Ectodermal cell (in vitro differentiated cells): Measurements from ENCODE around the gene GMEB2.
A peak's percentile ranks its signal among the peaks of the same experiment; 100 is the strongest.
"Not testable (repeated sequence)": the region's sequence is repeated elsewhere in the genome, so short reads cannot be mapped to it uniquely, and the experiment has no call there.

Experiments
- H3K27ac ChIP-seq: 2 replicates; pipeline ENCODE4 v1.7.0; 2013; ENCODE audit warnings: mild to moderate bottlenecking, low read depth, low read length; ENCODE audit not compliant: insufficient read depth, poor library complexity, severe bottlenecking
- H3K27me3 ChIP-seq: 2 replicates; pipeline ENCODE4 v1.7.0; 2013; ENCODE audit warnings: mild to moderate bottlenecking, low read length; ENCODE audit not compliant: insufficient read depth, control insufficient read depth, poor library complexity, severe bottlenecking
- H3K36me3 ChIP-seq: one replicate; pipeline ENCODE4 v1.7.0; 2013; ENCODE audit warnings: low read length; ENCODE audit not compliant: control insufficient read depth, insufficient read depth
- H3K4me1 ChIP-seq: one replicate; pipeline ENCODE4 v1.7.0; 2013; ENCODE audit warnings: low read length; ENCODE audit not compliant: control insufficient read depth, insufficient read depth
- H3K4me3 ChIP-seq: 2 replicates; pipeline ENCODE4 v1.7.0; 2013; ENCODE audit warnings: low read depth, low read length, control low read depth; ENCODE audit not compliant: insufficient read depth
- H3K9me3 ChIP-seq: 2 replicates; pipeline ENCODE4 v1.7.0; 2013; ENCODE audit warnings: mild to moderate bottlenecking, low read length, moderate library complexity; ENCODE audit not compliant: control insufficient read depth
- WGBS, 2 experiments: methylation state at CpG; one replicate each; pipeline ENCODE4 v1.1.7; 2013; ENCODE audit warnings: missing lambda C conversion rate in 2 of 2; 5-methylcytosine and 5-hydroxymethylcytosine counted together

The GMEB2 gene

DNA sequence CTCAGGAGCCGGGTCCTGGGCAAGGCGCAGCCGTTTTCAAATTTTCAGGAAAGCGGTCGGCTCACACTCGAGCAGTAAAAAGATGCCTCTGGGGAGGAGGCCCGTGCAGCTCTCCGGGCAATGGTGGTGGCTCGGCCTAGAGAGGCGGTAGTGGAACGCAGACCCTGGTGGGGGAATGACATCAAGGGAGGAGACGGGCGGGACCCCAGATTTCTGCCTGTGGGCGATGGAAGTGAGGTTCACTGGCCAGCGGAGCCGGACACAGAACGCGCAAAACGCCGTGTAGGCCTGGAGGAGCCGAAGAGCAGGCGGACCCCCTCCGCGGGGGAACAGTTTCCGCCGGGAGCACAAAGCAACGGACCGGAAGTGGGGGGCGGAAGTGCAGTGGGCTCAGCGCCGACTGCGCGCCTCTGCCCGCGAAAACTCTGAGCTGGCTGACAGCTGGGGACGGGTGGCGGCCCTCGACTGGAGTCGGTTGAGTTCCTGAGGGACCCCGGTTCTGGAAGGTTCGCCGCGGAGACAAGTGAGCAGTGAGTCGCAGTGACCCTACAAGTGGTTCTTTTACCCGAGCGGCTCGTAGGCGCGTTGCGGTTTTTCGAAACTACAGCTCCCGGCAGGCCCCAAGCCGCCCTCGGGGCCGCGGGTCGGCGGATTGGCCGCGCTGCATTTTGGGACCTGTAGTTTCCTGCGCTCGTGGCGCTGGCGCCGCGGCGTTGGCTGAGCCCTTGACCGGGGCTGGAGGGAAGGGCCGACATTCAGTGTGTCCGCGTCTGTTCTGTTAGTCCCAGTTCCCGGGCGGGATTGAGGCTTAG lies 31.2 kb upstream of the GMEB2 start, which contains the start of gene RTEL1:
TSS of gene RTEL1 (plus strand) at position 376 of the 812 bp plus-strand sequence. CDS start 1,091 bp downstream, outside the sequence.
- no peaks in the 10 kb centered on the region for H3K4me1 ChIP-seq
- no peaks in the 10 kb centered on the region for H3K36me3 ChIP-seq
- H3K9me3 ChIP-seq = no peaks in the 10 kb centered on the region
- no peak within 1 kb of the TSS for H3K27ac ChIP-seq
- no peaks in the 10 kb centered on the region for H3K27me3 ChIP-seq
- WGBS, 2 experiments = 10 to 11% methylated on average over 73 of the region's 73 CpGs
- peak within 1 kb of the TSS; percentile 94 for H3K4me3 ChIP-seq

DNA sequence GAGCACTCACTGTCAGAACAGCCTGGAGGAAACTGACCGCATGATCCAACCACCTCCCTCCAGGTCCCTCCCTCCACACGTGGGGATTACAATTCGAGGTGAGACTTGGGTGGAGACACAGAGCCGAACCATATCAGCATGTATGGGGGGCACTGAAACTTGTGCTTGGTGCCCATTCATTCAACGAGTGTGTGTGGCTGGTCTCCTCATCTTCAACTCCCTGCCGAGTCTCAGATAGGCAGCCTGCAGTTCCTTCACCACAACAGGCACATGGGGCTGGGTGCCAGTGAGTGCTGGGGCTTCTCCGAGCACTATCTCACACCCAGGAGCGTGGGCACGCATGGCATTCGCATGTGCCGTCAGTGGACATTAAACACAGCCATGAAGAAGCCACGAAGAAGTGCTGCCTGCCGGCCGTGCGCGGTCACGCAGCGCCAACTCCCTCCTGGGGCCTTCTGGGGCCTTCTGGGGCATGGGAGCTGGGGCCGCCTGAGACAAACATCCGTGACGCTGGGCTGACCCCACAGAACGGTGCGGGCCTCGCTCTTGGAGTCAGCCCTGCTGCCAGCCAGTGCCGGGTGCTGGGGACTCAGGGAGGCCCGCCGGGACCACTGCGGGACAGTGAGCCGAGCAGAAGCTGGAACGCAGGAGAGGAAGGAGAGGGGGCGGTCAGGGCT lies 30.5 kb upstream of the GMEB2 start:
- no peaks in the 10 kb centered on the region for H3K9me3 ChIP-seq
- WGBS, 2 experiments = 88 to 89% methylated on average over 31 of the region's 31 CpGs
- H3K4me3 ChIP-seq = no peak overlapping the region
- no peak overlapping the region for H3K27ac ChIP-seq
- no peaks in the 10 kb centered on the region for H3K36me3 ChIP-seq
- H3K27me3 ChIP-seq = peaks cover 5% of the 10 kb centered on the region
- peaks cover 4% of the 10 kb centered on the region for H3K4me1 ChIP-seq

DNA sequence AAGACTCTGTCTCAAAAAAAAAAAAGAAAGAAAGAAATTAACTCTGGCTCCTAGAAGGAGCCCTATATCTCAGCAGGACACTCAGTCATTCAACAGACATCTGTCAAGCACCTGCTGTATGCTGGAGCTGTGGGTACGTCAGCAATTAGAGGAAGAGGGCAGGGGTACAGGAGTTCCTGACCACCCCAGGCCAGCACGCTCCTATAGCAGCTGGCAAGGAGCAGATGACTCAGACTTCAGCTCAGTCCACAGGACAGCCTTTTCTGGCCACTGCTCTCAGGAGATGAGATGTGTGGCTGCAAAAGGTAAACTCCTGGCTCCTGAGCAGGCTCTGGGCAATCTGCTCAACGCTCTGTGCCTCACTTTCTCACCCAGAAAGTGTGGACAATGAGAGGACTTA lies 29.6 kb upstream of the GMEB2 start:
- WGBS, 2 experiments = 92 to 93% methylated on average over 3 of the region's 3 CpGs
- Histone ChIP-seq H3K9me3 (no peaks in the 10 kb centered on the region), H3K27me3 (peaks cover 14% of the 10 kb centered on the region), H3K36me3 (no peaks in the 10 kb centered on the region), H3K27ac (no peak overlapping the region), H3K4me1 (peaks cover 12% of the 10 kb centered on the region), H3K4me3 (no peak overlapping the region)

DNA sequence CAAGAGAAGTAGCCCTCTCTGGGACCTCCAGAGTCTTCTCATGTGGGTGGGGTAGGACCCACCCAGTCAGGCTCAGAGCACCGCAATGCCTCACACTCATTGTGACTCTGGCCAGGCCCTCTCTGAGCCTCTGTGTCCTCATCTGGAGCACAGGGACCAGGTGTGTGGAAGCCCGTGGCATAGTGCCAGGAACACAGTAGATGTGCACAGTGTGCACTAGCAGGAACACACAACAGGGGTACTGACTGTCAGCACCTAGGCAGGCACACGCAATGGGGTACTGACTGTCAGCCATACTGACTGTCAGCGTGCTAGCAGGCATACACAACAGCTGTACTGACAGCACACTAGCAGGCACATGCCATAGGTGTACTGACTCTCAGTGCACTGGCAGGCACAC lies 28.3 kb upstream of the GMEB2 start:
- no peaks in the 10 kb centered on the region for H3K9me3 ChIP-seq
- no peak overlapping the region for H3K4me3 ChIP-seq
- no peaks in the 10 kb centered on the region for H3K36me3 ChIP-seq
- H3K4me1 ChIP-seq = peaks cover 12% of the 10 kb centered on the region
- WGBS, 2 experiments = 79 to 83% methylated on average over 4 of the region's 4 CpGs
- peaks cover 21% of the 10 kb centered on the region for H3K27me3 ChIP-seq
- H3K27ac ChIP-seq = no peak overlapping the region

DNA sequence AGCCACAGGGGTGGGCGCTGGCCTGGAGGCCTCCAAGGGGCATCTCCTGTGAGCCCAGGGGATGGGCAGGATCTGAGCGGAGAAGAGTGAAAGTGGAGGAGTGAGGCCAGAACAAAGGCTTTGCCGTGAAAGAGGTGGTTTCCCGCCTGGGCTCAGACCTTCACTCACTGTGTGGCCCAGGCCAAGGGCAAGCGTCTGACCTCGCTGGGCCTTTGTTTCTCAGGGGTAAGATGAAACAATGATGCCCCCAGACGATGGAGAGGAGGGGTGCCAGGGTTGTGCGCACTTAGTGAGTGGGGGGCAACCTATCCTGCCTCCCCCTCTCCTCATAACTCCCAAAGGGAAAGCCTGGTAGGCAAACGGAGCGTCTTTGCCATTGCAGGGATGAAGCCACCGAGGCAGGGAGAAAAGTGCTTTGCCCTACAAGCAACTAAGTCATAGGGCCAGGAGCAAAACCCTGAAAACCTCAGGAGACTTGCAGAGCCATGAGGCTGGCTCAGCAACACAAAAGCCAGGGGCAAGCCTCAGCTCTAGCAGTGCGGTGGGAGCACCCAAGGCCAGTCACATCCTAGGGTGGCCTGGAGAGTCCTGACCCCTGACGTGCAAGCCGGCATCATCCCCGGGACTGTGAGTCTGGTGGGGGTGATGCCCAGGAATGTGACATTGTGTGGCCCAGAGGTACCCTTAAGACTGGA lies 27.2 kb upstream of the GMEB2 start:
- Histone ChIP-seq H3K27me3 (peaks cover 21% of the 10 kb centered on the region), H3K9me3 (no peaks in the 10 kb centered on the region), H3K27ac (peak overlapping the region; percentile 74), H3K36me3 (no peaks in the 10 kb centered on the region), H3K4me1 (peaks cover 12% of the 10 kb centered on the region), H3K4me3 (peak overlapping the region; percentile 40)
- WGBS, 2 experiments = 40% methylated on average over 15 of the region's 15 CpGs

DNA sequence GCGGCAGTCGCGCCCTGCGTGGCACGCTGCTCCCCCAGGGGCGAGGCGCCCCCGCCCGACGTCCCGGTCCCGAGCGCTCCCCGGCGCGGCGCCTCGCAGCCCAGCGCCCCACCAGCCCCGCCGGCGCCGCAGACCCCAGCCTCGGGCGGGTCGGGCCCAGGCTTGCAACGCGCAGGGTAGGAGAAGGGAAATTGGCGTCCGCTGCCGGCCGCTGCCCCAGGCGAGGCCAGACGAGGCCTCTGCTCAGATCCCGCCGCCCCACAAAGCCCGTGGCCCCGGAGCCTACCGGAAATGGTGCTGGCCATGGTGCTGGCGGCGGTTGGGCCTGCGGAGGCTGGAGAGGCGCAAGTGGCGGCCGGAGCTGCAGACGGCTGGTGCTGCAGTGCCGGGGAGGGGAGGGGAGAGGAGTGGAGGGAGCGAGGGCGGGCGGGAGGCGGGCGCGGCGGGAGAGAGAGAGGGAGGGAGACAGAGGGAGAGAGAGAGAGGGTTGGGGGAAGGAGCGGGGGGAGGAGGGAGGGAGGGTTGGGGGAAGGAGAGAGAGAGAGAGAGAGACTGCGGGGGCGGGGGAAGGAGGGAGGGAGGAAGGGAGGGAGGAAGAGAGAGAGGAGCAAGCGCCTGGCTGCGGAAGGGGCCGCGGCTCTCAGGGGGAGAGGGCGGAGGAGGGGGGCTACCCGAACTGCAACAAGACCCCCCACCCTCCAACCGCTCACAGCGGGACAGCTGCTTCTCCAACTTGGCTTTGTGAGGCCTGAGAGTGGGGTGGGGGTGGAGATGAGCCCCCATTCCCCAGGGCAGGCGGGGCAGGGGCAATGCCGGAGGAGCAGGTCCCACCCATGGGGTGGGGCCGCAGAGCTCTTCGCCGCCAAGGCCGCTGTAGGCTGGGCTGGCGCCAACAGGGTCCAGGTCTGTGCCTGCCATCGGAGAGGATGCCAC lies 26.4 kb upstream of the GMEB2 start, which contains the start of gene STMN3:
TSS of gene STMN3 (minus strand) at position 384 of the 933 bp plus-strand sequence. CDS start at position 305, 79 bp downstream.
- no peaks in the 10 kb centered on the region for H3K9me3 ChIP-seq
- no peaks in the 10 kb centered on the region for H3K36me3 ChIP-seq
- peaks cover 12% of the 10 kb centered on the region for H3K4me1 ChIP-seq
- peak within 1 kb of the TSS; percentile 74 for H3K27ac ChIP-seq
- H3K4me3 ChIP-seq = peak within 1 kb of the TSS; percentile 40
- 1% methylated on average over 64 to 73 of the region's 73 CpGs for WGBS, 2 experiments
- H3K27me3 ChIP-seq = peaks cover 21% of the 10 kb centered on the region

DNA sequence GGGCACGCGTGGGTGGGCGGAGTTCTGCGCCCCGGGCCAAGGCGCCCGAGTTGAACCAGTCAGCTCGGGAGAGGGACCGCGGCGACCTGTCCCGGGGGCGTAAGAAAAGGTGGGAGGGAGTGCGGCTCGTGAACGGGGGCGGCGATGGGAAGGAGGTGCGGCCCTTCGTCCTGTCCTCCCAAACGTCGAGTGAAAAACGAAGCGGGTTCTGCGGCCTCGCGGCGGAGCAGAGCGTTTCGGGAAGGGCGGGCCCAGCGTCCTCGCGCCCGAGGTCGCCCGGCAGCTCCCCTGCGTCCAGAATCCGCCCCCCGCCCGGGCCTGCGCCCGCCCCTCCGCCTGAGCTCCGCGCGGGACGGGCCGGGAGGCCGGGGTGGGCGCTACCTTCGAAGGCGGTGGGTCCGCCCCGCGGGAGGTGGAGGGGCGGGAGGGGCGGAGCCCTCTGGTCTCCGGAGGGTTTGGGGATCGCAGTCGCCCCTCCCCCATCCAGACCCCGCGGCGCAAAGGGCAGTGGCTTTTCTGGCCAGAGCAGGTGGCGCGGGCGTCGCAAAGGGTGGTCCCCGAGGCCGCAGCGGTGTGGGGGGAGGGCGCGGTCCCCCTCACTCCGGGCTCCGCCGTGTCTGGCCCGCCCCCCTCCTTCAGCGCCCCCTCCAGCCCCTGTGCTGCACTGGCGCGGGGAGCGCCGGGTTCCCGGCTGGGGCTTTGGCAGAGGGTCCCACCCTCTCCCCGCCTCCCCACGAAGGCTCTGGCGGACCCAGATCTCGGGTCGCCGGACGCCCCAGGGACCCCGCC lies 25.5 kb upstream of the GMEB2 start:
- H3K27ac ChIP-seq = no peak overlapping the region
- 1% methylated on average over 91 of the region's 91 CpGs for WGBS, 2 experiments

DNA sequence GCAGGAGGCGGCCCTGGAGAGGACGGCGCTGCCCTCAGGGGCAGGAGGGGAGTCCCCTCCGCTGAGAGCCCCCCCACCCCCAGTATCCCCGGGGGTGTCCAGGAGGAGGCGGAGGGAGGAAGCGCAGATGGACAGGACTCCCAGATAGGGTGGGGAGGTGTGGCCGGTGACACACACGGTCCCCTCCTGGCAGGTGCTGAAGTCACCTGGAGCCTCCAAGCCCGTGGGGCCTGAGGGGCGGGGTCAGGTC lies 25.0 kb upstream of the GMEB2 start:
- WGBS, 2 experiments = 15 to 17% methylated on average over 11 of the region's 11 CpGs
- Histone ChIP-seq H3K27me3 (peaks cover 21% of the 10 kb centered on the region), H3K36me3 (no peaks in the 10 kb centered on the region), H3K27ac (no peak overlapping the region), H3K4me1 (peaks cover 12% of the 10 kb centered on the region), H3K4me3 (peak overlapping the region; percentile 31), H3K9me3 (no peaks in the 10 kb centered on the region)

More for the DNA sequence above, 25.5 kb upstream of the GMEB2 start:
- Histone ChIP-seq H3K4me3 (peak overlapping the region; percentile 31), H3K9me3 (no peaks in the 10 kb centered on the region), H3K27me3 (peaks cover 21% of the 10 kb centered on the region), H3K36me3 (no peaks in the 10 kb centered on the region), H3K4me1 (peaks cover 12% of the 10 kb centered on the region)

DNA sequence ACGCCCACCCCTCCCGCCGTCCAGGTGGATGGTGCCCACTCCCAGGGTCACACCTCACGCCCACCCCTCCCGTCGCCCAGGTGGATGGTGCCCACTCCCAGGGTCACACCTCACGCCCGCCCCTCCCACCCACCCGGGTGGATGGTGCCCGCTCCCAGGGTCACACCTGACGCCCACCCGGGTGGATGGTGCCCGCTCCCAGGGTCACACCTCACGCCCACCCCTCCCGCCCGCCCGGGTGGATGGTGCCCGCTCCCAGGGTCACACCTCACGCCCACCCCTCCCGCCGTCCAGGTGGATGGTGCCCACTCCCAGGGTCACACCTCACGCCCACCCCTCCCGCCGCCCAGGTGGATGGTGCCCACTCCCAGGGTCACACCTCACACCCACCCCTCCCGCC lies 23.6 kb upstream of the GMEB2 start:
- Histone ChIP-seq H3K4me1 (peaks cover 12% of the 10 kb centered on the region), H3K27me3 (peaks cover 21% of the 10 kb centered on the region)
- not testable (repeated sequence) for H3K36me3 ChIP-seq, H3K4me3 ChIP-seq, H3K9me3 ChIP-seq, H3K27ac ChIP-seq
- WGBS, 2 experiments = 94 to 95% methylated on average over 15 to 24 of the region's 25 CpGs
